Body of pancreas (tissue), 4 donors: Measurements from ENCODE around the gene PRSS8. TPM values are rescaled to one million over a fixed set of nuclear protein-coding genes. Genes with fewer than 3 reads are reported as not detected.
"Not testable (repeated sequence)": the region's sequence is repeated elsewhere in the genome, so short reads cannot be mapped to it uniquely, and the experiment has no call there.

Experiments used
- ATAC-seq: fragments of 150-250 bp; one replicate; pipeline ENCODE4 v1.9.1; 2016
- DNase-seq, 4 donors: peaks; one replicate each; pipeline ENCODE4 v3.0.0-alpha.2; 2019
- H3K27ac ChIP-seq, 4 donors: fragments of 200-600 bp; sonication (generic); 1 replicate in 3 of 4; 2 replicates in 1 of 4; pipeline versions ENCODE4 v1.5.1 to v1.6.1; 2016 to 2019; ENCODE audit warnings: mild to moderate bottlenecking in 1 of 4, mixed read lengths in 1 of 4, moderate library complexity in 1 of 4
- H3K27me3 ChIP-seq, 2 donors: fragments of 200-600 bp; sonication (generic); one replicate each; pipeline ENCODE4 v1.6.0; 2016; ENCODE audit warnings: mild to moderate bottlenecking in 1 of 2
- H3K36me3 ChIP-seq, 2 donors: fragments of 200-600 bp; sonication (generic); replicated peaks in 1 of 2; 2 replicates each; pipeline ENCODE4 v1.5.1; 2016; ENCODE audit warnings: low read depth in 2 of 2; ENCODE audit not compliant: insufficient read depth in 1 of 2
- H3K4me1 ChIP-seq: fragments of 200-600 bp; sonication (generic); one replicate; pipeline ENCODE4 v1.6.0; 2016
- H3K4me3 ChIP-seq, 2 donors: fragments of 200-600 bp; sonication (generic); 1 replicate in 1 of 2; 2 replicates in 1 of 2; pipeline ENCODE4 v1.5.1; 2016 to 2019
- H3K9me3 ChIP-seq, 3 donors: fragments of 200-600 bp; sonication (generic); 1 replicate in 2 of 3; 2 replicates in 1 of 3; pipeline ENCODE4 v1.5.1; 2016
- CTCF ChIP-seq, 7 experiments: fragments of 450-650 bp in 4 of 7; fragments of 200-600 bp in 3 of 7; sonication (generic) in 3 of 7; IDR thresholded peaks; one replicate each; pipeline ENCODE4 v1.5.1; 2016 to 2019; ENCODE audit warnings: antibody characterized with exemption in 7 of 7
- POLR2A ChIP-seq, 3 donors: fragments of 450-650 bp; IDR thresholded peaks; one replicate each; pipeline ENCODE4 v1.6.1; 2016; ENCODE audit warnings: antibody characterized with exemption in 3 of 3, mild to moderate bottlenecking in 2 of 3
- WGBS, 2 donors: methylation state at CpG; one replicate each; pipeline ENCODE4 v1.1.5; 2017; 5-methylcytosine and 5-hydroxymethylcytosine counted together
- intact Hi-C: fragments of 100-400 bp; cut with DNase I; formaldehyde crosslinking; loops from one replicate; pipeline ENCODE4 v1.15.1; 2023
- total RNA-seq, 2 donors: library from RNA; depleted of rRNA; stranded (reverse); fragments of >200 nt; gene quantifications; one replicate each; pipeline ENCODE4 v1.1.0, GENCODE V29; 2016

Gene PRSS8
- total RNA-seq, 2 donors from 2014 or later = 75.5 to 81.7 TPM

- Histone ChIP-seq H3K27me3 (no peaks in the 10 kb centered on the region), H3K4me1 (peaks cover 47% of the 10 kb centered on the region), H3K9me3 (no peaks in the 10 kb centered on the region), H3K4me3 (no peak overlapping the region), H3K27ac (no peak overlapping the region), H3K36me3 (no peaks in the 10 kb centered on the region)
- intact Hi-C loops = loop anchor here (10.0 kb wide), 2 partner anchors 69 to 159 kb away; partner anchors contain the start of genes HSD3B7, ZNF646 and ZNF668
- no peak for DNase-seq
- no peak for ATAC-seq
- TF ChIP-seq POLR2A (IDR thresholded peaks at IDR 0.05) = no peak
- no peak for TF ChIP-seq CTCF (IDR thresholded peaks at IDR 0.05)
- 93 to 94% methylated on average over 8 of the region's 8 CpGs for WGBS, 2 donors
Measured at GRCh38 chr16:31143694-31144148, 8.2 kb upstream of the PRSS8 start.

- Histone ChIP-seq H3K36me3 (no peaks in the 10 kb centered on the region), H3K4me1 (peaks cover 47% of the 10 kb centered on the region), H3K27me3 (no peaks in the 10 kb centered on the region), H3K4me3 (no peak overlapping the region), H3K27ac (peak overlapping the region; percentile 80 to 92 (median 87)), H3K9me3 (no peaks in the 10 kb centered on the region)
- DNase-seq (peak in 3 of 4 donors; percentile 31 to 45 (median 33)), ATAC-seq (no peak)
- intact Hi-C loops = loop anchor here (10.0 kb wide), 2 partner anchors 68 to 158 kb away; partner anchors contain the start of genes HSD3B7, ZNF646 and ZNF668
- WGBS, 2 donors = 63 to 86% methylated on average over 10 to 22 of the region's 22 CpGs
- TF ChIP-seq CTCF (IDR thresholded peaks at IDR 0.05) (no peak), POLR2A (IDR thresholded peaks at IDR 0.05) (no peak)
Measured at GRCh38 chr16:31143011-31143693, 7.6 kb upstream of the PRSS8 start.

DNA sequence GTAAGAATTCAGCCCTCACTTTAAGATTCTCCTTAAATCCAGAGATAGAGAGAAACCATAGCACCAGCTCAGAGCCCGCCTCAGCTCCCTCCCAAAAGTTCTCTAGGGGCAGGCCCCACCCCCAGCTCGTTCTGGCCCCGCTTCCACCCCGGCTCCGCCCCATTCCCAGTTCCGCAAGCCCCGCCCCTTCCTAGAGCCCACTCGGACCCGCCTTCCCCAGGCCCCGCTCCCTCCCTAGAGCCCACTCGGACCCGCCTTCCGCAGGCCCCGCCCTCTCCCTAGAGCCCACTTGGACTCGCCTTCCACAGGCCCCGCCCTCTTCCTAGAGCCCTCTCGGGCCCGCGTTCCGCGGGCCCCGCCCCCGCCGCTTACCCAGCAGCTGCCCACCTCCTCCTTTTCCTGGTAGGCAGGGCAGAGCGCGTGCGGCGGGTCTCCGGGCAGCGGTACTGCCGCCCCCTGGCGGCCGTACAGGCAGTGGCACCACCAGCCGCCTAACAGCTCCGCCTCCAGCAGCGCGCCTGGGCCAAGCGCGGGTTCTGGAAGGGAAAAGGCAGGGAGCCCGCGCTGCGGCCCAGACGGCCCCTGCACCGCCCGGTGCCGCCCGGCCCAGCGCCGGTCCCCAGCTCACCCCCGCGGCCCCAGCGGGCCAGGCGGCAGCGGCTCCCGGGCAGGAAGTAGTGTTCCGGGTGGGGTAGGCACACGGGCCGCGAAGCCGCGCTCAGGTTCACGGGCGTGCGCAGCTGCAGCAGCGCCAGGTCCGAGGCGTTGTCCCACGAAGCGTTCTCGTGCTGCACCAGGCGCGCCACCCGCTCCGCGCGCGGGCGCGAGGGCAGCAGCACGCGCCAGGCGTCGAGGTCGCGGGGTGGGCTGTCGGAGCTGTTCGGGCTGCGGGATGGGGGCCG, 6.8 kb upstream of the PRSS8 start:
- TF ChIP-seq CTCF (IDR thresholded peaks at IDR 0.05) = peak; percentile 95 to 100 (median 97)
- TF ChIP-seq POLR2A (IDR thresholded peaks at IDR 0.05) = peak in 2 of 3 donors; percentile 42 to 62
- Histone ChIP-seq H3K9me3 (no peaks in the 10 kb centered on the region), H3K27ac (peak overlapping the region; percentile 83 to 92 (median 92)), H3K27me3 (no peaks in the 10 kb centered on the region), H3K4me3 (no peak overlapping the region), H3K36me3 (no peaks in the 10 kb centered on the region), H3K4me1 (peaks cover 48% of the 10 kb centered on the region)
- DNase-seq (peak; percentile 99 to 100 (median 100)), ATAC-seq (peak; percentile 88)
- 0 to 4% methylated on average over 28 to 79 of the region's 89 CpGs for WGBS, 2 donors
- intact Hi-C loops = loop anchor here (10.0 kb wide), 2 partner anchors 68 to 158 kb away; partner anchors contain the start of genes HSD3B7, ZNF646 and ZNF668

- peak in 3 of 4 donors; percentile 60 to 75 (median 66) for DNase-seq
- 1 to 24% methylated on average over 5 to 10 of the region's 10 CpGs for WGBS, 2 donors
Measured at GRCh38 chr16:31141489-31142108, 6.1 kb upstream of the PRSS8 start.

GRCh38 chr16:31141071-31141469, 5.5 kb upstream of the PRSS8 start:
- intact Hi-C loops = loop anchor here (10.0 kb wide), 2 partner anchors 66 to 156 kb away; partner anchors contain the start of genes HSD3B7, ZNF646 and ZNF668
- not testable (repeated sequence) for DNase-seq, H3K4me3 ChIP-seq, H3K27me3 ChIP-seq, H3K36me3 ChIP-seq, H3K9me3 ChIP-seq, ATAC-seq
- H3K4me1 ChIP-seq = peaks cover 54% of the 10 kb centered on the region
- peak overlapping the region; percentile 83 to 92 (median 92) for H3K27ac ChIP-seq
- 89 to 92% methylated on average over 9 of the region's 9 CpGs for WGBS, 2 donors

More at GRCh38 chr16:31141489-31142108, 6.1 kb upstream of the PRSS8 start:
- H3K36me3 ChIP-seq = no peaks in the 10 kb centered on the region
- peak; percentile 10 for ATAC-seq
- intact Hi-C loops = loop anchor here (10.0 kb wide), 2 partner anchors 67 to 157 kb away; partner anchors contain the start of genes HSD3B7, ZNF646 and ZNF668
- peak overlapping the region; percentile 83 to 92 (median 92) for H3K27ac ChIP-seq
- peaks cover 49% of the 10 kb centered on the region for H3K4me1 ChIP-seq
- TF ChIP-seq CTCF (IDR thresholded peaks at IDR 0.05) (no peak), POLR2A (IDR thresholded peaks at IDR 0.05) (peak in 1 of 3 donors; percentile 67)
- H3K27me3 ChIP-seq = no peaks in the 10 kb centered on the region
- H3K9me3 ChIP-seq = no peaks in the 10 kb centered on the region
- no peak overlapping the region for H3K4me3 ChIP-seq
